Measurements from ENCODE around the gene FARP1.
A peak's percentile ranks its signal among the peaks of the same experiment; 100 is the strongest.
"Not testable (repeated sequence)": the region's sequence is repeated elsewhere in the genome, so short reads cannot be mapped to it uniquely, and the experiment has no call there.

The FARP1 gene

DNA sequence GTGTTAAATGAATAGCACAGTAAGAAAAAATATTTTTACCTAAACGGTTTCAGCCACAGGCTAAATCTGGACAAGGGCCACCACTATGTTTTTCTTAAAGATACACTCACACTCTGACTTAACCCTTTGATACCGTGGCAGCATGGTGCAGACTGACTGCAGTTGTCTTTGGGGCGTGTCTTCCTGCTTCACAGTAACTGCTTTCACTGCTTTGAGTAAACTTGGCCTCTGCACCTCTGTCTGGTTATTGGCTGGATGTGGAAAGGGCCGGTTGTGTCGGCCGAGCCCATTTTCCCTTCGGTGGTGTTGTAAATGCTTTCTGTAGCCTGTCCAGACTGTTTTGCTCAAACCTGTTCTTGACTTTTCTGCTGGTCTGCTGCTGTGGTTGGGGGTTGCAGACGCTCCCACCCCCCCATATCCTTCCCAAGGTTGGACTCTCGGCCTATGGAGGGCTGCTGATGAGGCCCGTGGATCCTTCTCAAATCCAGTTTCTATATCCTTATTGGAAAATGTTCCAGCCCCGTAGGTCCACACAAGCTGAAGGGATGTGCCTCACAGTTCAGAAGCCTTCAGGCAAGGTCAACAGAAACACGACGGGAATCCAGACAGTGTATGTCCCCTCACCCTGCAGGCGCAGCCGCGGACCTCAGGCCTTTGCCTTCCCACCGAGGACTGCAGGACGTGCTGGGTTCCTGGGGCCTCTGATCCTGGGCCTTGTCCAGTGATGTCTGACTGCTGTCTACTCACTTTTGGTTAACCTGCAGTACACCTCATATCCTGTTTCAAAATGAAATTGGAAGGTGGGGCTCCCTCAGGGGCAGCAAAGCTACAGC, 124.4 kb downstream of the FARP1 start:
- no peak for DNase-seq

DNA sequence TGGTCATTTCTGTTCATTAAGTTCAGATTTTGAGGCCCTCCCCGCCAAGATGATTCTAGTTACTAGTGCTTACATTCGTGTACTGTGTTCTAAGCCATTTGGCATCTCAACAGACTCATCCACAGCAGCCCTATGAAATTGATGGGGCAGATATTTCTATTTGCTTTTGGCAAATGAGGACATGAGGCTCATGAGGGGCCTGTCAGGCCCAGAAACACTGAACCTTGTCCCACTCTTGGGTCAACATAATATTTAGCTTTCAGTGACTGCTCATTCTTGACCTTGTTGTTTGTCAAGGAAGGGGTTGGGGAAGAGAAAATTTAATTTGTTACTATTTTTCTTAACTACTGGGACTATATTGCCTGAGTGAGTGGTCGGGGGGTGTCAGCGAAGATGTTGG, 126.5 kb downstream of the FARP1 start:
- no peak for DNase-seq

DNA sequence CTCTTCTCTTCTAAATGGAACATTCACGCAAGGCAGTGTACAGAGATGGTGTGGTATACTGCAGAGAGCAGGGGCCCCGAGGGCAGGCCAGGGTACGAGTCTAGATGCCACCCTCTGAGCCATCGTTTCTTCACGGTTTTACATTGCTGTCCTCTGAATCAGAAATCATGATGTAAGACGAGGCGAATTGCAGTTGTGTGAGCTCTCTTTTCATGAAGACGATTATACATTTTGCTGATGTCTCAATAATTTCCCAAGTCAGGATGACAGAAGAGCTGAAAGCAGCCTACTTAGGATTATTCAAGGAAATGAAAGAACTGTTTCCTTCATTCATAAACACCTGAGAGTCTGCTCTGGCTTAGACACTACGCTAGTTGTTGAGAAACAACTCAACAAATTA, 127.9 kb downstream of the FARP1 start:
- DNase-seq, result no peak

GRCh38 chr13:98271646-98272045, 128.8 kb downstream of the FARP1 start:
- not testable (repeated sequence) for DNase-seq

GRCh38 chr13:98272549-98272948, 129.7 kb downstream of the FARP1 start:
- no peak for DNase-seq

DNA sequence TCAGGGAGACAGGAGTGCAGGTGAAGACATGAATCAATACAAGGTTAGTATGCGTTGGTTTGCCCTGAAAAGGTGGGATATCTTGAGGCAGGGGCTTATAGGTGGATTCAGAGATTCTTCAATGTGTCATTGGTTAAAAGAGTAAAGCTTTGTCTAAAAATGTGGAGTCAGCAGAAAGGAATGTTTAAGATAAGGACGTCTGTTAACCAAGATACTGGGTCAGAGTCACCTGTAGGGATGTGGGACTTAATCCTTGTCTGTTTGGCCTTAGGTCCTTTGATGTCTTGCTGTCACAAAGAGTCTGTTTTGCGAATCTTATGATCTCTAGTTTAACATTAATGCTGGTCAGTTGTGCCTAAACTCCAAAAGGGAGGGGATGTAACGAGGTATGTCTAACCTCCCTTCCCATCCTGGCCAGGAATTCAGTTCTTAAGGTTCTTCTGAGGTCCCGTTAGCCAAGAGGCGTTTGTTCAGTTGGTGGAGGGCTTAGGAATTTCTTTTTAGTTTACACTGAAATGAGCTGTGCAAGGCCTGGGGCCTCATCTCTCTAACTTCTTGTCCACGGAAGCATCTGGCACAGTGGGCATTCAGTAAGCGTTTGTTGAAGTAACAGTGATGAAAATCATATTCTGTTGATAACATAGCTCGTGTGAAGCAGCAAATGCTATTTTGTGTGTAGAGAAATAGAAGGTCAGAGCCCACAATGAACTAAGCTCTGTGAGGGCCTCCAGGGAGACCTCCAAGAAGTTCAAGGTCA, 130.4 kb downstream of the FARP1 start:
- no peak for DNase-seq

DNA sequence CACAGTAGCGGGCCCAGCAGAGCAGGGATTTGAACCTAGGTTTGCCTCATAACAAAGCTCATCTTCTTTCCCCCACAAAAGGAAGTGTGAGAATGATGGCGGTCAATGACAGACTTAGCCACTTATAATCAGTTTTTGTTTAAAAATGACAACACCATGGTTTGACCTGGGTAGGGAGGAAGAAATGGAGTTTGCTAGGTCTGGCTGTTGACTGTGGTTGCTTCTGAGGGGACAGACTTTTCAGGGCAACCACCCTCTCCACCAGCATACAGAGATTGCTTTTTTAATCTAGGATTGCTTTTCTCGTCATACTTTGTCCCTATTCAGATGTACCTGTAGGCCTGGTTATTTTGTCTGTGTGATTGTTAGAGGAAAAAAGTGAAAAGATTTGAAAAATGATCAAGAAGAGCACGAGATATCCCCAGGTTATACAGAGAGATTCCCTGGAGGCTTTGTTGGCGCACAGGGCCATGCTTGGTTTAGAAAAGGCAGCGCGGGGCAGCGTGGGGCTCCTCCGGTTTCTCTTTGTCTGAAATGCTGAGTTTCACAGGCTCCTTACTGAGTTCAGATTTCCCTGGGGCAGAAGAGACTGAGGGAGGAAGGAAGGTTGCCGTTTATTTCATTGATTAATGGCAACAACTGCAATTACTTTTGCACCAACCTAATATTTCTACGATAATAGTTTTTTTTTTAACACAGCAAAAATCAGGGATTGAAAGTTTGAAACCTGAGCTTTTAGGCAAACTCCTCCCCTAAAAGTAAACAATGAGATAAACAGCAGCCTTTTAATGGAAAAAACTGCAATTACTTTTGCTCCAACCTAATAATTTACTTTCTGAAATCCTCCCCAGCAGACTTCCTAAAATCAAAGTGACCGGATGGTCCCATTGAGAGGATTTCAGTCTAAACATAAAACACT, 131.2 kb downstream of the FARP1 start:
- no peak for DNase-seq

GRCh38 chr13:98274921-98275487, 132.1 kb downstream of the FARP1 start:
- DNase-seq, result no peak

- DNase-seq, result no peak
These were observed 132.8 kb downstream of the FARP1 start for GRCh38 chr13:98275681-98276171.

DNA sequence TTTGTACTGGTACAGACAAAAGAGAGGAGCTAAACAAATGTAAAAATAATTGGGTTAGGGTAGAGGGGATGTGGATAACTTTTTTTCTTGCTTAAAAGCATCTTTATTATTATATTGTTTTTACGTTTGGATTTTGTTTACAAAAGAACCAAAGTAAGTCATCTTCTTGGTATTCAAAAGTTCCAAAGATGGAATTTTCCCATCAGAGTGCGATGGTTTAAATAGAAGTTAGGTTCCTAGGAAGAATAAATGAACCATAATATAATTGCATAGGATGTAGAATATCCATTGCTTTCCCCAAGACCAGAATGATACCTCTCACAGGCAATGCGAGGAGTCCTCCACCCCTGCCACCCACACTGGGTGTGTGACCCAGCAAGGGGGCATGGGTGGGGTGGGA, 133.6 kb downstream of the FARP1 start:
- DNase-seq, result no peak

GRCh38 chr13:98278068-98278724, 135.3 kb downstream of the FARP1 start:
- no peak for DNase-seq

DNA sequence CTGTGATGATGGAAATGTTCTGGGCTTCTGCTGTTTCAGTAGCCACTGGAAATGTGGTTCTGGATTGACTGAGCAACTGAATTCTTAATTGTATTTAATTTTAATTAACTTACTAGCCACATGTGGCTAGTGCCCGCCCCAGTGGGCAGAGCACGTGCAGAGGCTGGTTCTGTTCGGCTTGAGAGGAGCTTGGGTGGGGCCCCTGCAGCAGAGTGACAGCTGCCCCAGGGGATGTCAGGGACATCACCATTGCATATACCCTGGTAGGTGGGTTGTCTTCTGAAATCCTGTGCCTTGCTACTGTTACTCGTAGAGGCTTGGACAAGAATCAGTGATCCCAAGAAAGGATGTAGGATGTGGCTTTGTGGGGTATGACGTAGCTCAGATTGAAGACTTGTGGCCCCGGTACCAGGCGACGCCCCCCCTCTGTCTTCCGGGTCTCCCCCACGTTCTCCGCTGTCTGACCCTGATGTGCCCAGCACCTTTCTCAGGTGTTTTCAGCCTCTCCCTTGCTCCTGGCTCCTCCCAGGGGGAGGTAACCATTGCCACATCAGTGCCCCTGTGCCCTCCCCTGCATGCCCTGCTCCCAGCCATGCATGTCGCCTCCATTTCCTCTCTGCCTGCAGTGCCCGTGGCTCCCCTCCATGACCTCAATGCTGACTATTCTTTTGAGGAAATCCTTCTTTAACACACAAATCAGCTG, 136.7 kb downstream of the FARP1 start:
- peak; percentile 25 to 39 (median 30) for DNase-seq

GRCh38 chr13:98280176-98280510, 137.2 kb downstream of the FARP1 start:
- DNase-seq, result no peak

- no peak for DNase-seq
These were observed 141.8 kb downstream of the FARP1 start for GRCh38 chr13:98284679-98285078.

DNA sequence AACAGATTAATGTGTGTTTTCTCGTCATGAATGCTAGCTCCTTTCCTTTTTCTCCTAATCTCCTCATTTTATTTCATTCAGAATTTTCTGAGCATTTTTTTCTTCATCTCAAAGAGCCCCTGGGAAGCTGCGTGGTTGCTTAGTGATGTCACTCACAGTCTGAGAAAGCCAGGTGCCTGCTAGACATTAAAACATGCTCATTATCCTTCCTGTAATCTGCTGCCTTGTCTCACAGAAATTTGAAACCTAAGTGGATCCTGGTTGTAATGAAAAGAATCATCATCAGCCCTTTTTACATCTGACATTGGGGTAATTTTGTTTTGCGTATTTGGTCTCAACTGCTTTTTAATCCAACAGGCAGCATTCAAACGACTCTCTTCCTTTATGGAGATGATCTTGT, 142.4 kb downstream of the FARP1 start:
- no peak for DNase-seq

DNA sequence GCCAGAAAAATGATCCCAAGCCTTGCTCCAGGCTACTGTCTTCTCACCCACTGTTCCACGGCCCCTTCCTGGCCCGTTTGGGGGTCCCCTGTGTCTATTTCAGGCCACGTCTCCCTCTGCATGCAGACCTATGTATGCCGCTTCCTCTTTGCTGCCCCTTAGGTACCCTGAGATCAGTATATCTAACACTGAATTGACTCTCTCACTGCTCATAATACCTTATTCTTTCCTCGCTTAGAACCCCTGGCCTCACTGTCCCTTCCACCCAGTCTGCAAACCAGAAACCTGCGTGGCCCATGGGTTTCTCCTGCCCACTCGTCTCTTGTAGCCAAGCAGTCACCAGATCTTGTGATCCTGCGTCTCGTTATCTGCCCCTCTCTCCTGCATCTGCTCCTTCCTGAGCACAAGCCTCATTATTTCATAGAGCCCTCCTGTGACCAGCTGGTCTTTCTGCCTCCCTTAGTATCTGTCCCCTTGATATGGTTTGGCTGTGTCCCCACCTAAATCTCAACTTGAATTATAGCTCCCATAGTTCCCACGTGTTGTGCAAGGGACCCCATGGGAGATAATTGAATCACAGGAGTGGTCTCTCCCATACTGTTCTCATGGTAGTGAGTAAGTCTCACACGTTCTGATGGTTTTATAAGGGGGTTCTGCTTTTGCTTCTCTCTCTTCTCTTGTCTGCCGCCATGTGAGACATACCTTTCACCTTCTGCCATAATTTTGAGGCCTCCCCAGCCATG, 143.1 kb downstream of the FARP1 start:
- no peak for DNase-seq

DNA sequence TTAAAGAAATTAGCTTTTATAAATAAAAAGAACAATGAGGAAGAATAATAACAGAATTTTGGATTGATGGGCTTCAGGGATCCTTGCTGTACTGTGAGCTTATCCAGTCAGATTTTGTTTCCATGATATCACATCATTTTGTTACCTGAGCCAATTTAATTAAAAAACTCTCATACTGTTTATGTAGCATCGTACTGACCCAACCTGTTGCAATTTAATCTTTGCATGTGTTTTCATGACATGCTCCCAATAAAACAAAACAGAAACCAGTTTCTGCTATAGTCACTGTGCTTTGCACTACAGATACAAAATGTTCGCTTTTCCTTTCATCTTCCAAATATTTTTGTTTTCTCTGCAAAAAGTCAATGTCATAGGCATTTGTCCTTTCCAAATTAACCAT, 143.9 kb downstream of the FARP1 start:
- no peak for DNase-seq

DNA sequence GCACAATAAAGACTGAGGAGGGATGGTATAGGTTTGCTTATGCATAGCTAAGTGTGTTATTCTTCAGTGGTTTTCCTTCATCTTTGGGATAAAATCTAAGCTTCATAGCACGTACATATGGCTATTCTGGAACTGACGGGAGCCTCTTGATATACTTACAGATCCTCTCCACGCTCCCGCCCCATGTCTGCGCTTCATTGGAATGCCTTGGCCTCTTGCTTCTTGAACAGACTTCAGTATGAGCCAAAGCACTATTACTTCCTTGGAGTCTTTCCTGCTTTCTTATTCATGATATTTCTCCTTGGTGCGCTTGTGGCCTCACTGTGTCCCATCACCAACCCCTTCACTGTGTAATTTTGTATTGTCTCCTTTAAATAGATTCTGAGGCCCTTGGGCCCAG, 145.3 kb downstream of the FARP1 start:
- no peak for DNase-seq

GRCh38 chr13:98289339-98289945, 146.5 kb downstream of the FARP1 start:
- DNase-seq, result no peak

- no peak for DNase-seq
These were observed 147.4 kb downstream of the FARP1 start for GRCh38 chr13:98290261-98290660.

Measured in suppressor macrophage (primary cell).